IMR-90 (cell line): Measurements from ENCODE around the gene SVIL. TPM values are rescaled to one million over a fixed set of nuclear protein-coding genes. Genes with fewer than 3 reads are reported as not detected.

Source experiments
- ATAC-seq: fragments of 200-7000 bp; cut with Tn5 transposase; 2 replicates; pipeline ENCODE4 v1.9.1; 2020; ENCODE audit warnings: low read depth, mild to moderate bottlenecking, moderate library complexity
- BruUV-seq: library from RNA; stranded (reverse); fragments of 400-500 nt; replicated peaks from 2 replicates; lab custom pipeline; 2021; lab: Mats Ljungman, UMichigan
- CTCF ChIA-PET: fragments of 300-600 bp; formaldehyde crosslinking; extraction: SDS; loops from one replicate; lab custom pipeline; 2021; ENCODE audit warnings: antibody characterized with exemption; lab: Yijun Ruan, JAX
- POLR2A ChIA-PET: fragments of 300-600 bp; sonication (Branson Sonifier 250); formaldehyde crosslinking; loops from one replicate; lab custom pipeline; 2022; ENCODE audit warnings: antibody characterized with exemption; ENCODE audit not compliant: unreplicated experiment; lab: Charles Lee
- DNase-seq: peaks from one replicate; pipeline ENCODE4 v3.0.0; 2013
- H2AFZ ChIP-seq: replicated peaks from 2 replicates; pipeline ENCODE3; 2013; ENCODE audit warnings: low read length, mild to moderate bottlenecking; ENCODE audit not compliant: poor library complexity
- H2AK5ac ChIP-seq: 2 replicates; pipeline ENCODE4 v1.6.1; 2013; ENCODE audit warnings: low read depth, low read length, inconsistent platforms
- H2AK9ac ChIP-seq: replicated peaks from 2 replicates; pipeline ENCODE3; 2013; ENCODE audit warnings: mild to moderate bottlenecking, low read depth, low read length, moderate library complexity; ENCODE audit not compliant: poor library complexity
- H2BK120ac ChIP-seq: 2 replicates; pipeline ENCODE4 v1.6.1; 2013; ENCODE audit warnings: low read depth, low read length, inconsistent platforms
- H2BK15ac ChIP-seq: 3 replicates; pipeline ENCODE4 v1.6.1; 2013; ENCODE audit warnings: low read depth, low read length, inconsistent platforms
- H2BK20ac ChIP-seq: 2 replicates; pipeline ENCODE4 v1.6.1; 2013; ENCODE audit warnings: low read depth, mild to moderate bottlenecking, inconsistent platforms, low read length, moderate library complexity
- H2BK5ac ChIP-seq: 2 replicates; pipeline ENCODE4 v1.6.1; 2013; ENCODE audit warnings: mild to moderate bottlenecking, low read depth, low read length, inconsistent platforms; ENCODE audit not compliant: poor library complexity, severe bottlenecking
- H3K14ac ChIP-seq: replicated peaks from 2 replicates; pipeline ENCODE4 v1.6.1; 2013; ENCODE audit warnings: low read depth, low read length, inconsistent platforms
- H3K18ac ChIP-seq: 2 replicates; pipeline ENCODE4 v1.6.1; 2013; ENCODE audit warnings: low read depth, low read length, control low read depth
- H3K23ac ChIP-seq: 2 replicates; pipeline ENCODE4 v1.6.1; 2013; ENCODE audit warnings: low read depth, low read length, inconsistent platforms
- H3K27ac ChIP-seq: 2 replicates; pipeline ENCODE4 v1.5.1; 2013; ENCODE audit warnings: mild to moderate bottlenecking, control low read depth, low read length; ENCODE audit not compliant: insufficient read depth
- H3K27me3 ChIP-seq: 2 replicates; pipeline ENCODE4 v1.6.1; 2013; ENCODE audit warnings: low read length; ENCODE audit not compliant: control insufficient read depth, insufficient read depth
- H3K36me3 ChIP-seq: 2 replicates; pipeline ENCODE4 v1.6.1; 2013; ENCODE audit warnings: low read length, mixed read lengths; ENCODE audit not compliant: control insufficient read depth, insufficient read depth
- H3K4ac ChIP-seq: 2 replicates; pipeline ENCODE4 v1.6.1; 2013; ENCODE audit warnings: low read depth, low read length, inconsistent platforms
- H3K4me1 ChIP-seq: 2 replicates; pipeline ENCODE4 v1.6.1; 2013; ENCODE audit warnings: low read length, mixed read lengths; ENCODE audit not compliant: control insufficient read depth, insufficient read depth
- H3K4me2 ChIP-seq: 2 replicates; pipeline ENCODE4 v1.6.1; 2013; ENCODE audit warnings: low read depth, mild to moderate bottlenecking, control low read depth, low read length, moderate library complexity
- H3K4me3 ChIP-seq: 2 replicates; pipeline ENCODE4 v1.5.1; 2013; ENCODE audit warnings: low read depth, mild to moderate bottlenecking, control low read depth, low read length, moderate library complexity; ENCODE audit not compliant: insufficient read depth
- H3K56ac ChIP-seq: 2 replicates; pipeline ENCODE4 v1.6.1; 2013; ENCODE audit warnings: low read length, inconsistent platforms; ENCODE audit not compliant: insufficient read depth; ENCODE audit errors: extremely low read depth
- H3K79me1 ChIP-seq, 2 experiments: 2 replicates each; pipeline ENCODE4 v1.6.1; 2013; ENCODE audit warnings: low read length in 2 of 2, inconsistent platforms in 1 of 2, low read depth in 1 of 2
- H3K9ac ChIP-seq: 2 replicates; pipeline ENCODE4 v1.6.1; 2013; ENCODE audit warnings: low read depth, low read length, control low read depth
- H3K9me1 ChIP-seq: 2 replicates; pipeline ENCODE4 v1.6.1; 2013; ENCODE audit warnings: low read length, inconsistent platforms; ENCODE audit not compliant: insufficient read depth
- H3K9me3 ChIP-seq: 2 replicates; pipeline ENCODE4 v1.6.1; 2013; ENCODE audit warnings: low read length; ENCODE audit not compliant: control insufficient read depth, insufficient read depth
- H4K20me1 ChIP-seq: 2 replicates; pipeline ENCODE4 v1.6.1; 2013; ENCODE audit warnings: low read length, inconsistent platforms; ENCODE audit not compliant: insufficient read depth
- H4K5ac ChIP-seq: 2 replicates; pipeline ENCODE4 v1.6.1; 2013; ENCODE audit warnings: mild to moderate bottlenecking, low read depth, low read length, control low read depth
- H4K8ac ChIP-seq, 2 experiments: 2 replicates each; pipeline ENCODE4 v1.6.1; 2013; ENCODE audit warnings: low read depth in 2 of 2, low read length in 2 of 2, control low read depth in 1 of 2, inconsistent platforms in 1 of 2
- H4K91ac ChIP-seq: 2 replicates; pipeline ENCODE4 v1.6.1; 2013; ENCODE audit warnings: low read depth, low read length, inconsistent platforms; ENCODE audit not compliant: insufficient read depth
- BHLHE40 ChIP-seq: fragments of 150-350 bp; IDR thresholded peaks from 2 replicates; pipeline ENCODE4 v1.6.1; 2016; ENCODE audit warnings: mild to moderate bottlenecking, low read depth, low read length
- CEBPB ChIP-seq: IDR thresholded peaks from 2 replicates; pipeline ENCODE4 v1.6.1; 2012; ENCODE audit warnings: low read depth, low read length, improper control_type of control experiment
- CHD1 ChIP-seq: IDR thresholded peaks from 2 replicates; pipeline ENCODE4 v1.6.1; 2012; ENCODE audit warnings: low read depth, low read length, improper control_type of control experiment
- CTCF ChIP-seq: conservative IDR thresholded peaks from 2 replicates; pipeline ENCODE4 v1.5.1; 2012; ENCODE audit warnings: mild to moderate bottlenecking, low read depth, low read length, improper control_type of control experiment
- ELK1 ChIP-seq: fragments of 150-350 bp; IDR thresholded peaks from 2 replicates; pipeline ENCODE4 v1.6.1; 2016; ENCODE audit warnings: low read depth, mild to moderate bottlenecking, low read length, moderate library complexity, borderline replicate concordance
- FOS ChIP-seq: fragments of 150-350 bp; IDR thresholded peaks from 2 replicates; pipeline ENCODE4 v1.6.1; 2016; ENCODE audit warnings: low read depth, low read length
- MAFK ChIP-seq: IDR thresholded peaks from 2 replicates; pipeline ENCODE4 v1.6.1; 2012; ENCODE audit warnings: low read depth, low read length, improper control_type of control experiment
- MAZ ChIP-seq: IDR thresholded peaks from 2 replicates; pipeline ENCODE4 v1.6.1; 2012; ENCODE audit warnings: low read depth, mild to moderate bottlenecking, low read length, improper control_type of control experiment, moderate library complexity, borderline replicate concordance
- MXI1 ChIP-seq: IDR thresholded peaks from 2 replicates; pipeline ENCODE4 v1.6.1; 2012; ENCODE audit warnings: low read depth, mild to moderate bottlenecking, low read length, moderate library complexity, borderline replicate concordance
- NFE2L2 ChIP-seq: fragments of 150-350 bp; IDR thresholded peaks from 2 replicates; pipeline ENCODE4 v1.6.1; 2016; ENCODE audit warnings: low read depth, mild to moderate bottlenecking, low read length
- POLR2A ChIP-seq: IDR thresholded peaks from 2 replicates; pipeline ENCODE4 v1.6.1; 2012; ENCODE audit warnings: mild to moderate bottlenecking, low read depth, low read length
- RAD21 ChIP-seq: IDR thresholded peaks from 2 replicates; pipeline ENCODE4 v1.6.1; 2012; ENCODE audit warnings: low read length, improper control_type of control experiment
- RCOR1 ChIP-seq: IDR thresholded peaks from 2 replicates; pipeline ENCODE4 v1.6.1; 2012; ENCODE audit warnings: mild to moderate bottlenecking, low read length, improper control_type of control experiment; ENCODE audit not compliant: insufficient replicate concordance
- RFX5 ChIP-seq: IDR thresholded peaks from 2 replicates; pipeline ENCODE4 v1.8.0; 2012; ENCODE audit warnings: low read depth, mild to moderate bottlenecking, low read length, moderate library complexity
- SMC3 ChIP-seq: fragments of 150-350 bp; IDR thresholded peaks from 2 replicates; pipeline ENCODE4 v1.6.1; 2016; ENCODE audit warnings: low read depth, mild to moderate bottlenecking, antibody characterized with exemption, low read length, moderate library complexity
- USF2 ChIP-seq: fragments of 150-350 bp; IDR thresholded peaks from 2 replicates; pipeline ENCODE4 v1.6.1; 2017; ENCODE audit warnings: mild to moderate bottlenecking, antibody characterized with exemption, low read length, low read depth
- WGBS, 2 experiments: methylation state at CpG; one replicate each; pipeline versions ENCODE4 v1.1.5 to v1.1.7; 2013; ENCODE audit warnings: missing lambda C conversion rate in 2 of 2; ENCODE audit not compliant: insufficient read length in 1 of 2; ENCODE audit errors: extremely low coverage in 2 of 2; 5-methylcytosine and 5-hydroxymethylcytosine counted together
- dilution Hi-C: fragments of 300-500 bp; cut with HindIII; formaldehyde crosslinking; loops from one replicate; pipeline ENCODE4 v1.14.3; 2018; ENCODE audit warnings: low sequenced_read_pairs; ENCODE audit not compliant: unreplicated experiment
- in situ Hi-C: fragments of 300-500 bp; cut with MboI; formaldehyde crosslinking; loops from 3 replicates; pipeline ENCODE4 v1.14.3; 2019; ENCODE audit warnings: low sequenced_read_pairs, inconsistent platforms, mixed read lengths
- intact Hi-C: fragments of 100-400 bp; cut with micrococcal nuclease; formaldehyde crosslinking; loops from 2 replicates; pipeline ENCODE4 v1.10.0; 2022
- polyA plus RNA-seq, 3 experiments: library from polyadenylated mRNA; depleted of rRNA; stranded (reverse); fragments of >200 nt; gene quantifications; 2 replicates each; pipeline ENCODE4 v1.2.3, GENCODE V29; 2012; ENCODE audit warnings: low replicate concordance in 1 of 3
- total RNA-seq: library from RNA; depleted of rRNA; stranded (reverse); fragments of >200 nt; gene quantifications from 2 replicates; pipeline ENCODE4 v1.2.3, GENCODE V29; 2012

The SVIL gene
- total and polyA plus RNA-seq, 2 of the 4 experiments (the other 2 are of a cell fraction) = 11.5 to 11.6 TPM

- Histone ChIP-seq H2BK15ac (no peak overlapping the region), H3K4me1 (peaks cover 7% of the 10 kb centered on the region), H2BK120ac (no peak overlapping the region), H3K27me3 (no peaks in the 10 kb centered on the region), H3K14ac (no peak overlapping the region), H3K36me3 (peaks cover 29% of the 10 kb centered on the region), H2AFZ (no peak overlapping the region), H2AK5ac (no peak overlapping the region), H2AK9ac (no peak overlapping the region), H3K23ac (no peak overlapping the region), H3K56ac (no peak overlapping the region), H3K79me1 (peaks cover 0 to 7% of the 10 kb centered on the region in 2 experiments; a peak in 1 of 4 replicates), H3K9me1 (no peaks in the 10 kb centered on the region), H3K9ac (no peak overlapping the region), H3K18ac (no peak overlapping the region), H4K20me1 (no peaks in the 10 kb centered on the region; the same call in 1 of the 2 replicates), H2BK5ac (no peak overlapping the region), H4K91ac (no peak overlapping the region), H3K4ac (no peak overlapping the region), H4K5ac (no peak overlapping the region), H3K4me2 (no peak overlapping the region), H3K9me3 (no peaks in the 10 kb centered on the region), H4K8ac (no peak overlapping the region), H3K4me3 (no peak overlapping the region), H3K27ac (no peak overlapping the region), H2BK20ac (no peak overlapping the region)
- dilution Hi-C loops (no loop called here), in situ Hi-C loops (no loop called here), intact Hi-C loops (no loop called here)
- no CpG with 5 or more reads among the region's 1 CpG for WGBS, 2 experiments
- ChIA-PET POLR2A (no interaction called here), CTCF (no interaction called here)
- DNase-seq (no peak), ATAC-seq (no peak)
- BruUV-seq = no TSS peak
- TF ChIP-seq RCOR1 (no peak), RAD21 (no peak), ELK1 (no peak), MAFK (no peak), CHD1 (no peak), USF2 (no peak), CTCF (no peak), MAZ (no peak), NFE2L2 (no peak), FOS (no peak), RFX5 (no peak), MXI1 (no peak), SMC3 (no peak), BHLHE40 (no peak), CEBPB (no peak), POLR2A (no peak)
Measured at GRCh38 chr10:29486433-29486832, 148.3 kb downstream of the SVIL start.
